Prostate gland (tissue), 2 donors: ENCODE results near the gene EEF1A2. TPM values are rescaled to one million over a fixed set of nuclear protein-coding genes. Genes with fewer than 3 reads are reported as not detected.
A peak's percentile ranks its signal among the peaks of the same experiment; 100 is the strongest.

Experiments
- DNase-seq: peaks from one replicate; pipeline ENCODE4 v3.0.0-alpha.2; 2019; ENCODE audit warnings: low spot score
- H3K27ac ChIP-seq, 2 donors: fragments of 200-600 bp; sonication (generic); 2 replicates each; pipeline ENCODE4 v1.5.1; 2017 to 2019
- H3K27me3 ChIP-seq: fragments of 200-600 bp; sonication (generic); replicated peaks from 2 replicates; pipeline ENCODE4 v1.5.1; 2019; ENCODE audit not compliant: insufficient read depth
- H3K36me3 ChIP-seq, 2 donors: fragments of 200-600 bp; sonication (generic); 1 replicate in 1 of 2; 2 replicates in 1 of 2; pipeline versions ENCODE4 v1.5.1 to v1.8.1; 2017 to 2019
- H3K4me1 ChIP-seq: fragments of 200-600 bp; sonication (generic); replicated peaks from 2 replicates; pipeline ENCODE4 v1.5.1; 2019
- H3K4me3 ChIP-seq, 2 donors: fragments of 200-600 bp; sonication (generic); 2 replicates each; pipeline ENCODE4 v1.5.1; 2017 to 2019
- H3K9me3 ChIP-seq: fragments of 200-600 bp; sonication (generic); 2 replicates; pipeline ENCODE4 v1.5.1; 2017
- CTCF ChIP-seq, 4 experiments: fragments of 200-600 bp in 2 of 4; fragments of 450-650 bp in 2 of 4; sonication (generic) in 2 of 4; IDR thresholded peaks; 1 replicate in 3 of 4; 2 replicates in 1 of 4; pipeline ENCODE4 v1.5.1; 2016 to 2019; ENCODE audit warnings: antibody characterized with exemption in 4 of 4, mild to moderate bottlenecking in 2 of 4, moderate library complexity in 2 of 4
- POLR2A ChIP-seq: fragments of 450-650 bp; IDR thresholded peaks from one replicate; pipeline ENCODE4 v1.6.1; 2016; ENCODE audit warnings: antibody characterized with exemption, mild to moderate bottlenecking
- POLR2AphosphoS5 ChIP-seq: sonication (generic); formaldehyde crosslinking; IDR thresholded peaks from one replicate; pipeline ENCODE4 v1.6.1; 2017; ENCODE audit warnings: antibody characterized with exemption
- WGBS: methylation state at CpG from one replicate; pipeline ENCODE4 v1.1.5; 2018; 5-methylcytosine and 5-hydroxymethylcytosine counted together
- intact Hi-C: fragments of 100-400 bp; cut with DNase I; formaldehyde crosslinking; loops from one replicate; pipeline ENCODE4 v1.14.2; 2022
- total RNA-seq, 2 donors: library from RNA; depleted of rRNA; stranded (reverse); fragments of >200 nt; gene quantifications; one replicate each; pipeline ENCODE4 v1.1.0, GENCODE V29; 2016

The EEF1A2 gene
- total RNA-seq, 2 donors from 2014 or later, result 13.4 to 20.9 TPM

DNA sequence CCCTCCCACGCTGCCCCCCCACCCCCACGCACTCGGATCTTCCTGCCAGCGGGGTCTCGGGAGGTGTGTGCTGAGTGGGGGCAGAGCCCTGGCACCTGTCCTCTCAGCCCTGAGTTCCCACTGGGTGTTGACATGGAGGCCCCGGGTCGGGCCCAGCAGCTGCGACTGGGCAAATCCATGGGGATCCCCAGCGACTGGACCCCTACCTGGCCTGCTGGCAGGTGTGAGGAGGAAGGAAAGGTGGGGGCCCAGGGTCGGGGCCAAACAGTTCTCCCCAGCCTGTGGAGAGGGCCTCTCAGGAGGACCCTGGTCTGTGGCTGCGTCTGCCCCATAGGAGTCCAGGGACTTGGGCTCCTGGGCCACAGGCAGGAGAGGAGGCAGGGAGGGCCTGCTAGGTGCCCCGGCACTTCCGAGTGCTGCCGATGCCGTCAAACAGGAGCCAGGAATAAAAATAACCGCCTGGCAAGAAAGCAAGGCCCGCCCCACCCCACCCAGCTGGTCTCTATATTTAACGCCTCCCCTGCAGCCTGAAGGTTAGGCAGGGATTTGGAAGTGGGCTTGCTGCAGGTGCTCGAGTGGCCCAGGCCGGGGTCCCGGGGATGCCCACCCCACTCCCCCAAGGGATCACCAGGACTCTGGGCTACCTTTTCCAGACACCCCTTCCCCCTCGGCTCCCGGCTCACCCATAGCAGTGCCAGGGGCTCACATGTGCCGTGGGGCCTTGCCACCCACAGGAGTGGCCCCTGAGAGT is 1.4 kb upstream of the EEF1A2 start:
- no peaks in the 10 kb centered on the region for H3K4me1 ChIP-seq
- intact Hi-C loops, result no loop called here
- no peak for TF ChIP-seq POLR2AphosphoS5
- no peak for TF ChIP-seq CTCF (IDR thresholded peaks at IDR 0.05)
- no peak for TF ChIP-seq POLR2A
- no peaks in the 10 kb centered on the region for H3K36me3 ChIP-seq
- H3K9me3 ChIP-seq, result no peaks in the 10 kb centered on the region
- WGBS, result 83% methylated on average over 19 of the region's 24 CpGs
- H3K4me3 ChIP-seq, result no peak overlapping the region
- H3K27me3 ChIP-seq, result no peaks in the 10 kb centered on the region
- DNase-seq, result no peak
- no peak overlapping the region for H3K27ac ChIP-seq

- 6% methylated on average over 39 of the region's 48 CpGs for WGBS
Measured at GRCh38 chr20:63499338-63499969, 571 bp upstream of the EEF1A2 start.

DNA sequence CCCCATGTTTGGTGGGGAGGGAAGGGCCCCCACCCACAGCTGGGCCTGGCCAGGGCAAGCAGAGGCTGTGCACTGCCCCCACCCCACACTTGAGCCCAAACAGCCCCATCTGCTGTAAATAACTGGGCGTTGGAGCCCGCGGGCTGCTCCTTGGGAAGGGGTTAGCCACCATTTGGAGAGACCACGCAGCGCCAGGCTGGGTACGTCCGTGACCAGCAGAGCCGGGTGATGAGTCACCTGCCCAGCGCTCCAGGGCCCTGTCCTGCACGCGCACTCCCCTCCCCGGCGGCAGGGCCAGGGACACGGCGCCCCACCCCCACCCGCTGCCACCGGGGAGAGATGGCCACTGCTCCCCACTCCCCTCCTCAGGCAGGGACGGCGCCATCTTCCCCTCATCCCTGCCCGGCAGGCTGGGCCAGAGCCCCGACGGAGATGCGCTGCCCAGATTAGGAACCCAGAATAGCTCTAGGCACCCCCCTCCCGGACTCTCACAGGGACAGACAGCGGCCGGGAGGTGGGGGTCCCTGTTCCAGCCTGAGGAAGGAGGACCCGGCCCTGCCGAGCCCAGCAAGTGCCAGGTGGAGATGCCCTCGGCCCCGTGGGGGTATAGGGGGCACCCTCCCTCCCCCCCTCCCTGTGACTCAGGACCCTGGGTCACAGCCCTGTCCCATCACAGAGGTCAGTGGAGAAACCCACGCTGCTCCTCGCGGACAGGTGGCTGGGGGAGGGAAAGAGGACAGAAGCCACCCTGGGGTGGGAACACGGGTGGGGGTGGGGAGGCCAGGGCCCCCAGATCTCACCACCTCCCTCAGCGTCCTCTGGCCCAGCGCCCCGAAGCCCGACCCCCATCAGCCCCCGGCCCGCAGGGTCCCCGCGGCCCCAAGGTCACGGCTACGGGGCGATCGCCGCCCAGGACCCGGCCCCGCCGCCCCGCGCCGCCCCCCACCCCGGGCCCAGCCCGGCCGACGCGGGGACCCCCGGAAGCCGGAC is 642 bp downstream of the EEF1A2 start:
- Histone ChIP-seq H3K9me3 (no peaks in the 10 kb centered on the region), H3K36me3 (no peaks in the 10 kb centered on the region), H3K4me1 (no peaks in the 10 kb centered on the region), H3K27me3 (no peaks in the 10 kb centered on the region), H3K4me3 (peak overlapping the region; percentile 26 to 40), H3K27ac (no peak overlapping the region)
- intact Hi-C loops, result no loop called here
- no peak for TF ChIP-seq POLR2A
- no peak for TF ChIP-seq POLR2AphosphoS5
- no peak for TF ChIP-seq CTCF (IDR thresholded peaks at IDR 0.05)
- WGBS, result 8% methylated on average over 13 of the region's 60 CpGs
- no peak for DNase-seq

More at GRCh38 chr20:63499338-63499969, 571 bp upstream of the EEF1A2 start:
- no peak for DNase-seq
- peak overlapping the region; percentile 26 to 40 for H3K4me3 ChIP-seq
- H3K4me1 ChIP-seq, result no peaks in the 10 kb centered on the region
- no peak for TF ChIP-seq CTCF (IDR thresholded peaks at IDR 0.05)
- no peak for TF ChIP-seq POLR2AphosphoS5
- no peak for TF ChIP-seq POLR2A
- H3K36me3 ChIP-seq, result no peaks in the 10 kb centered on the region
- no peaks in the 10 kb centered on the region for H3K27me3 ChIP-seq
- H3K27ac ChIP-seq, result no peak overlapping the region
- no peaks in the 10 kb centered on the region for H3K9me3 ChIP-seq
- intact Hi-C loops, result no loop called here

DNA sequence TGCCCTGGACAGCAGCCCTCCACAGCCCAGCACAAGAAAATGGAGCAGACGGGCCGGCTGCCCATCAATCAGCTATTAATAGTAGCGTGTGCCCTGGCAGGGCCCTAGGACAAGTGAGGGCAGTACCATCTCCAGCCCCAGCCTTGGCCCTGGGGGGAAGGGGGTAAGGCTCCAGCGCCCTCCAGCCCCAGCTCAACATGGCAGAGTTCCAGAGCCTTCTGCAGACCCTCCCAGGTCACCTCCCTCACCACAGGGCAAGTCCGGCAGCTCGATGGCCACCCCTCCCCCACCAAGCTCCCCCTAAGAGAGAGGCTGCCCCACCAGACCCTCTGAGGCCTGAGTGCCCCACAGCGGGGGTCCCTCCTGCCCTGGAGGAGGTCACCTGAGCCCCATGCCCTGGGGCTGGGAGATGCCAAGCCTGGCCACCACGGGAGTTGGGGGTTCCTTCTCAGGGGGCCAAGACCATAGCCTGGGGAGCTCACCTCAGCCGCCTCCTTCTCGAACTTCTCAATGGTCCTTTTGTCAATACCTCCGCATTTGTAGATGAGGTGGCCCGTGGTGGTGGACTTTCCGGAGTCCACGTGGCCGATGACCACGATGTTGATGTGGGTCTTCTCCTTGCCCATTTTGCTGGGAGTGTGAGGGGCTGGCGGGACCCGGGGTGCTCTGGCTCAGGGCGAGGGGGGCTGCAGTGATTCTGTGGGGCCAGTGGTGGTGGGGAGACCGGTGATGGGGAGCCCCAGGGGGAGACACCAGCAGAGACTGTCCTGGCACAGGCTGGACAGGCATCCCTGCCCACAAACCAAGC is 1.5 kb downstream of the EEF1A2 start:
- no peak for TF ChIP-seq POLR2AphosphoS5
- TF ChIP-seq POLR2A, result no peak
- TF ChIP-seq CTCF (IDR thresholded peaks at IDR 0.05), result no peak
- 78% methylated on average over 20 of the region's 20 CpGs for WGBS
- no peaks in the 10 kb centered on the region for H3K36me3 ChIP-seq
- H3K4me1 ChIP-seq, result no peaks in the 10 kb centered on the region
- H3K9me3 ChIP-seq, result no peaks in the 10 kb centered on the region
- intact Hi-C loops, result no loop called here
- H3K4me3 ChIP-seq, result no peak overlapping the region
- no peak for DNase-seq
- no peaks in the 10 kb centered on the region for H3K27me3 ChIP-seq
- H3K27ac ChIP-seq, result no peak overlapping the region
